GM12892 (cell line): Measurements from ENCODE around the gene GSTO2.

Experiments
- POLR2A ChIP-seq: IDR thresholded peaks from 2 replicates; pipeline ENCODE4 v1.6.1; 2011; ENCODE audit warnings: low read depth, low read length, control low read depth
- POLR2AphosphoS5 ChIP-seq: IDR thresholded peaks from 2 replicates; pipeline ENCODE4 v1.6.1; 2011; ENCODE audit warnings: low read depth, low read length, control low read depth
- TAF1 ChIP-seq: IDR thresholded peaks from 2 replicates; pipeline ENCODE4 v1.6.1; 2011; ENCODE audit warnings: low read depth, mild to moderate bottlenecking, control low read depth, low read length, borderline replicate concordance

- TF ChIP-seq POLR2A (no peak), POLR2AphosphoS5 (no peak), TAF1 (no peak)
Observed at GRCh38 chr10:104258209-104258608, 10.8 kb upstream of the GSTO2 start.
